GM08714 (cell line): ENCODE results near the gene GRM7.
"Not testable (repeated sequence)": the region's sequence is repeated elsewhere in the genome, so short reads cannot be mapped to it uniquely, and the experiment has no call there.

Source experiments
- H3K4me3 ChIP-seq: fragments of 200-500 bp; sonication (Bioruptor generic); 2 replicates; pipeline ENCODE4 v1.5.1; 2014; ENCODE audit warnings: mild to moderate bottlenecking, low read length, inconsistent platforms
- ZNF274 ChIP-seq: IDR thresholded peaks from 2 replicates; pipeline ENCODE4 v1.6.1; 2012; ENCODE audit warnings: mild to moderate bottlenecking, low read depth, low read length

Gene GRM7

GRCh38 chr3:6921876-6922275 is 61.0 kb downstream of the GRM7 start:
- no peak for TF ChIP-seq ZNF274
- no peak overlapping the region for H3K4me3 ChIP-seq

- no peak overlapping the region for H3K4me3 ChIP-seq
- no peak for TF ChIP-seq ZNF274
These were observed 67.1 kb downstream of the GRM7 start for GRCh38 chr3:6928064-6928463.

- no peak for TF ChIP-seq ZNF274
- no peak overlapping the region for H3K4me3 ChIP-seq
These were observed 69.0 kb downstream of the GRM7 start for GRCh38 chr3:6929918-6930317.

- not testable (repeated sequence) for H3K4me3 ChIP-seq
These were observed 74.5 kb downstream of the GRM7 start for GRCh38 chr3:6935418-6935817.

- no peak for TF ChIP-seq ZNF274
- H3K4me3 ChIP-seq = no peak overlapping the region
These were observed 75.1 kb downstream of the GRM7 start for GRCh38 chr3:6935970-6936369.

GRCh38 chr3:6962801-6963200 is 101.9 kb downstream of the GRM7 start:
- no peak for TF ChIP-seq ZNF274
- no peak overlapping the region for H3K4me3 ChIP-seq

- TF ChIP-seq ZNF274 = no peak
- no peak overlapping the region for H3K4me3 ChIP-seq
These were observed 105.0 kb downstream of the GRM7 start for GRCh38 chr3:6965881-6966280.

- TF ChIP-seq ZNF274 = no peak
- H3K4me3 ChIP-seq = no peak overlapping the region
These were observed 111.0 kb downstream of the GRM7 start for GRCh38 chr3:6971933-6972332.

GRCh38 chr3:6985848-6986247 is 124.9 kb downstream of the GRM7 start:
- no peak overlapping the region for H3K4me3 ChIP-seq
- TF ChIP-seq ZNF274 = no peak

GRCh38 chr3:6989608-6990291 is 128.8 kb downstream of the GRM7 start:
- TF ChIP-seq ZNF274 = no peak
- no peak overlapping the region for H3K4me3 ChIP-seq

GRCh38 chr3:6994081-6994668 is 133.3 kb downstream of the GRM7 start:
- TF ChIP-seq ZNF274 = no peak
- no peak overlapping the region for H3K4me3 ChIP-seq

- no peak overlapping the region for H3K4me3 ChIP-seq
- no peak for TF ChIP-seq ZNF274
These were observed 139.6 kb downstream of the GRM7 start for GRCh38 chr3:7000501-7000900.

GRCh38 chr3:7001370-7001769 is 140.5 kb downstream of the GRM7 start:
- no peak overlapping the region for H3K4me3 ChIP-seq
- TF ChIP-seq ZNF274 = no peak

GRCh38 chr3:7015683-7016440 is 154.9 kb downstream of the GRM7 start:
- no peak for TF ChIP-seq ZNF274
- no peak overlapping the region for H3K4me3 ChIP-seq
